Measurements from ENCODE around the gene VPS4B.

The VPS4B gene

GRCh38 chr18:63447066-63447465 lies 24.8 kb upstream of the VPS4B start:
- DNase-seq: no peak
- TF ChIP-seq CTCF (IDR thresholded peaks at IDR 0.05; ENCODE audit: low read depth, low read length): no peak
- no peak overlapping the region for H3K4me3 ChIP-seq (ENCODE audit: low read depth, low read length)
- H3K4me1 ChIP-seq: no peaks in the 10 kb centered on the region
- no peaks in the 10 kb centered on the region for H3K9me3 ChIP-seq
- no peaks in the 10 kb centered on the region for H3K27me3 ChIP-seq
- no peaks in the 10 kb centered on the region for H3K36me3 ChIP-seq

GRCh38 chr18:63446266-63446665 lies 24.0 kb upstream of the VPS4B start:
- no peak for TF ChIP-seq CTCF (IDR thresholded peaks at IDR 0.05; ENCODE audit: low read depth, low read length)
- no peaks in the 10 kb centered on the region for H3K4me1 ChIP-seq
- peak; percentile 6 for DNase-seq
- H3K9me3 ChIP-seq: no peaks in the 10 kb centered on the region
- H3K36me3 ChIP-seq: no peaks in the 10 kb centered on the region
- no peak overlapping the region for H3K4me3 ChIP-seq (ENCODE audit: low read depth, low read length)
- no peaks in the 10 kb centered on the region for H3K27me3 ChIP-seq

- Histone ChIP-seq H3K9me3 (no peaks in the 10 kb centered on the region), H3K27me3 (no peaks in the 10 kb centered on the region), H3K4me1 (no peaks in the 10 kb centered on the region), H3K4me3 (ENCODE audit: low read depth, low read length) (no peak overlapping the region), H3K36me3 (no peaks in the 10 kb centered on the region)
- no peak for DNase-seq
- no peak for TF ChIP-seq CTCF (IDR thresholded peaks at IDR 0.05; ENCODE audit: low read depth, low read length)
These were observed 22.8 kb upstream of the VPS4B start for GRCh38 chr18:63445037-63445436.

GRCh38 chr18:63444580-63444979 lies 22.3 kb upstream of the VPS4B start:
- no peak for TF ChIP-seq CTCF (IDR thresholded peaks at IDR 0.05; ENCODE audit: low read depth, low read length)
- Histone ChIP-seq H3K36me3 (no peaks in the 10 kb centered on the region), H3K9me3 (no peaks in the 10 kb centered on the region), H3K27me3 (no peaks in the 10 kb centered on the region), H3K4me3 (ENCODE audit: low read depth, low read length) (no peak overlapping the region), H3K4me1 (no peaks in the 10 kb centered on the region)
- DNase-seq: no peak

- no peaks in the 10 kb centered on the region for H3K4me1 ChIP-seq
- H3K36me3 ChIP-seq: no peaks in the 10 kb centered on the region
- H3K9me3 ChIP-seq: no peaks in the 10 kb centered on the region
- H3K27me3 ChIP-seq: no peaks in the 10 kb centered on the region
- DNase-seq: no peak
- no peak for TF ChIP-seq CTCF (IDR thresholded peaks at IDR 0.05; ENCODE audit: low read depth, low read length)
- H3K4me3 ChIP-seq (ENCODE audit: low read depth, low read length): no peak overlapping the region
These were observed 21.6 kb upstream of the VPS4B start for GRCh38 chr18:63443829-63444228.

GRCh38 chr18:63440881-63441280 lies 18.6 kb upstream of the VPS4B start:
- DNase-seq: no peak
- no peaks in the 10 kb centered on the region for H3K27me3 ChIP-seq
- H3K9me3 ChIP-seq: no peaks in the 10 kb centered on the region
- no peaks in the 10 kb centered on the region for H3K4me1 ChIP-seq
- TF ChIP-seq CTCF (IDR thresholded peaks at IDR 0.05; ENCODE audit: low read depth, low read length): no peak
- no peak overlapping the region for H3K4me3 ChIP-seq (ENCODE audit: low read depth, low read length)
- no peaks in the 10 kb centered on the region for H3K36me3 ChIP-seq

Data from BE2C (cell line).